ENCODE measurements around the gene SCAF1. TPM values are rescaled to one million over a fixed set of nuclear protein-coding genes. Genes with fewer than 3 reads are reported as not detected.

The SCAF1 gene
- polyA plus RNA-seq, 2 of the 4 experiments (the other 2 are of a cell fraction) = 4.0 to 47.9 TPM

- TF ChIP-seq FOSL2 (IDR thresholded peaks at IDR 0.05) (peak; percentile 67), FOSL2 (CRISPR knock-in tag; IDR thresholded peaks at IDR 0.05) (peak; percentile 80), MAFK (IDR thresholded peaks at IDR 0.05; ENCODE audit: partially characterized antibody) (no peak), CEBPB (IDR thresholded peaks at IDR 0.05) (no peak), CHD4 (IDR thresholded peaks at IDR 0.05; ENCODE audit: borderline replicate concordance) (no peak), NPAS2 (CRISPR knock-in tag; IDR thresholded peaks at IDR 0.05; ENCODE audit: borderline replicate concordance) (no peak), NFE2L2 (conservative IDR thresholded peaks at IDR 0.05; ENCODE audit: low read length) (0 out of 2 replicates have a peak, but pooled peaks have one; percentile 15), BHLHE40 (IDR thresholded peaks at IDR 0.05; ENCODE audit: low read depth, low read length) (no peak), RCOR1 (IDR thresholded peaks at IDR 0.05; ENCODE audit: low read depth, low read length) (no peak), POLR2A (IDR thresholded peaks at IDR 0.05; ENCODE audit: low read length) (no peak), POLR2AphosphoS2 (conservative IDR thresholded peaks at IDR 0.05; ENCODE audit: low read length) (no peak), ZC3H11A (IDR thresholded peaks at IDR 0.05) (no peak), KDM5A (IDR thresholded peaks at IDR 0.05) (no peak), NR3C1 (IDR thresholded peaks at IDR 0.05) (no peak), ELK1 (IDR thresholded peaks at IDR 0.05; ENCODE audit: low read depth, low read length) (no peak)
- TF ChIP-seq, protein P1, sequence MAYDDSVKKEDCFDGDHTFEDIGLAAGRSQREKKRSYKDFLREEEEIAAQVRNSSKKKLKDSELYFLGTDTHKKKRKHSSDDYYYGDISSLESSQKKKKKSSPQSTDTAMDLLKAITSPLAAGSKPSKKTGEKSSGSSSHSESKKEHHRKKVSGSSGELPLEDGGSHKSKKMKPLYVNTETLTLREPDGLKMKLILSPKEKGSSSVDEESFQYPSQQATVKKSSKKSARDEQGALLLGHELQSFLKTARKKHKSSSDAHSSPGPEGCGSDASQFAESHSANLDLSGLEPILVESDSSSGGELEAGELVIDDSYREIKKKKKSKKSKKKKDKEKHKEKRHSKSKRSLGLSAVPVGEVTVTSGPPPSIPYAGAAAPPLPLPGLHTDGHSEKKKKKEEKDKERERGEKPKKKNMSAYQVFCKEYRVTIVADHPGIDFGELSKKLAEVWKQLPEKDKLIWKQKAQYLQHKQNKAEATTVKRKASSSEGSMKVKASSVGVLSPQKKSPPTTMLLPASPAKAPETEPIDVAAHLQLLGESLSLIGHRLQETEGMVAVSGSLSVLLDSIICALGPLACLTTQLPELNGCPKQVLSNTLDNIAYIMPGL (CRISPR knock-in tag; IDR thresholded peaks at IDR 0.05; ENCODE audit: borderline replicate concordance) = no peak
Measured at GRCh38 chr19:49614096-49614833, 27.7 kb upstream of the SCAF1 start (continued).

- Histone ChIP-seq H3K27ac (peak overlapping the region in 1 of 2 experiments; percentile 84; a peak in 3 of 6 replicates), H3K4me2 (no peak overlapping the region), H3K4me1 (peaks cover 34% of the 10 kb centered on the region), H3K9me3 (no peaks in the 10 kb centered on the region), H3K4me3 (no peak overlapping the region)
- DNase-seq (ENCODE audit: low read depth in 1 of 2, low spot score in 1 of 2) (no peak), ATAC-seq (no peak), FAIRE-seq (no peak)
- TF ChIP-seq NPAS2 (CRISPR knock-in tag; IDR thresholded peaks at IDR 0.05; ENCODE audit: borderline replicate concordance) = no peak
- TF ChIP-seq RAD21 (conservative IDR thresholded peaks at IDR 0.05 in 1 of 2, IDR thresholded peaks at IDR 0.05 in 1 of 2) = no peak
- TF ChIP-seq POLR2AphosphoS2 (conservative IDR thresholded peaks at IDR 0.05; ENCODE audit: low read length) = no peak
- no peak for TF ChIP-seq FOSB (CRISPR knock-in tag; IDR thresholded peaks at IDR 0.05)
- no peak for TF ChIP-seq MAZ (IDR thresholded peaks at IDR 0.05; ENCODE audit: borderline replicate concordance, low read depth, low read length)
- TF ChIP-seq EHMT2 (IDR thresholded peaks at IDR 0.05; ENCODE audit: low read depth) = no peak
- no peak for TF ChIP-seq KDM1A (IDR thresholded peaks at IDR 0.05; ENCODE audit: low read depth)
- ChIA-PET POLR2A (no interaction called here), CTCF (interaction anchor here (1.0 to 3.9 kb wide), 4 partner anchors 10 to 56 kb away, joined by 4 to 15 read pairs (median 10); no protein-coding TSS in a partner anchor)
- 96% methylated on average over 21 of the region's 23 CpGs for WGBS (ENCODE audit: missing lambda C conversion rate)
Measured at GRCh38 chr19:49615861-49616260, 26.1 kb upstream of the SCAF1 start.

DNA sequence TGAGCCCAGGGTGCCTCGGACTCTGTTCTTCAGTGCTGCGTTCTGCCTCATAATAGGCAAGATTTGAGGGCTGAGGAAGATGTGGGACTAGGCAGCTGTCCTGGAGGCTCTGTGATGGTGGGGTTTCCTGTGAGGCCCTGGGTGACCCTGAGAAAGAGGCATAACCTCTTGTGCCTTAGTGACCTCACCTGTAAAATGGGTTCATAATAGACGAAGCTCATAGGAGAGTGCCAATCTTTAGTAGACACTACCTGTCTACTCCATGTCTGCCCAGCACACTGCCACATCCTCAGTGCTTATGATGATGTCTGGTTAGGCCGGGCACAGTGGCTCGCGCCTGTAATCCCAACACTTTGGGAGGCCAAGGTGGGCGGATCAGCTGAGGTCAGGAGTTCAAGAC lies 25.5 kb upstream of the SCAF1 start:
- TF ChIP-seq KDM5A (IDR thresholded peaks at IDR 0.05) (no peak), KDM1A (IDR thresholded peaks at IDR 0.05; ENCODE audit: low read depth) (peak; percentile 85), RCOR1 (IDR thresholded peaks at IDR 0.05; ENCODE audit: low read depth, low read length) (0 out of 2 replicates have a peak, but pooled peaks have one; percentile 75)
- WGBS (ENCODE audit: missing lambda C conversion rate) = 95% methylated on average over 7 of the region's 7 CpGs
- no peaks in the 10 kb centered on the region for H3K9me3 ChIP-seq
- CTCF ChIA-PET = interaction anchor here (0.7 to 3.9 kb wide), 8 partner anchors 8 to 55 kb away, joined by 3 to 15 read pairs (median 4); partner anchors contain the start of gene RRAS
- no peak for FAIRE-seq
- H3K4me2 ChIP-seq = no peak overlapping the region
- POLR2A ChIA-PET = no interaction called here
- H3K4me1 ChIP-seq = peaks cover 34% of the 10 kb centered on the region
- DNase-seq (ENCODE audit: low read depth in 1 of 2, low spot score in 1 of 2) = no peak
- H3K27ac ChIP-seq = no peak overlapping the region
- ATAC-seq = no peak
- no peak overlapping the region for H3K4me3 ChIP-seq
